Adrenal gland (tissue), 12 donors: ENCODE data around the gene SLC8B1. TPM values are rescaled to one million over a fixed set of nuclear protein-coding genes. Genes with fewer than 3 reads are reported as not detected.

ENCODE experiments used
- DNase-seq, 7 donors: peaks; one replicate each; pipeline ENCODE4 v3.0.0-alpha.2; 2019 to 2020
- H3K27ac ChIP-seq, 5 donors: fragments of 200-600 bp; sonication (generic) in 4 of 5; 1 replicate in 3 of 5; 2 replicates in 2 of 5; pipeline versions ENCODE4 v1.5.1 to v1.8.0; 2016 to 2020; ENCODE audit warnings: mild to moderate bottlenecking in 1 of 5
- H3K27me3 ChIP-seq: fragments of 200-600 bp; 2 replicates; pipeline ENCODE4 v1.8.0; 2021
- H3K36me3 ChIP-seq, 2 donors: fragments of 200-600 bp; replicated peaks in 1 of 2; 1 replicate in 1 of 2; 2 replicates in 1 of 2; pipeline versions ENCODE4 v1.5.1 to v1.8.0; 2018 to 2022
- H3K4me1 ChIP-seq, 2 donors: fragments of 200-600 bp; replicated peaks in 1 of 2; 1 replicate in 1 of 2; 2 replicates in 1 of 2; pipeline versions ENCODE4 v1.5.1 to v1.8.0; 2018 to 2021
- H3K4me3 ChIP-seq, 4 donors: fragments of 200-600 bp; sonication (generic) in 3 of 4; one replicate each; pipeline ENCODE4 v1.5.1; 2016 to 2018
- H3K9me3 ChIP-seq, 3 donors: fragments of 200-600 bp; sonication (generic) in 1 of 3; replicated peaks in 1 of 3; 1 replicate in 2 of 3; 2 replicates in 1 of 3; pipeline versions ENCODE4 v1.5.1 to v1.8.0; 2016 to 2021
- CTCF ChIP-seq, 6 experiments: fragments of 450-650 bp in 4 of 6; fragments of 200-600 bp in 2 of 6; sonication (generic) in 1 of 6; IDR thresholded peaks; 1 replicate in 5 of 6; 2 replicates in 1 of 6; pipeline versions ENCODE4 v1.5.1 to v1.8.0; 2016 to 2021; ENCODE audit warnings: antibody characterized with exemption in 6 of 6, mild to moderate bottlenecking in 2 of 6, moderate library complexity in 1 of 6
- POLR2A ChIP-seq, 2 donors: fragments of 450-650 bp; IDR thresholded peaks; one replicate each; pipeline ENCODE4 v1.6.1; 2017; ENCODE audit warnings: antibody characterized with exemption in 2 of 2, mild to moderate bottlenecking in 2 of 2, moderate library complexity in 1 of 2
- WGBS, 4 donors: extraction: QIAGEN DNeasy Blood & Tissue Kit in 2 of 4; methylation state at CpG; one replicate each; pipeline versions ENCODE4 v1.1.5 to v1.1.7; 2013 to 2017; 5-methylcytosine and 5-hydroxymethylcytosine counted together
- intact Hi-C, 2 donors: fragments of 100-400 bp; cut with DNase I; formaldehyde crosslinking; loops; one replicate each; pipeline versions ENCODE4 v1.14.1 to v1.15.0; 2022 to 2023
- polyA plus RNA-seq, 3 donors: library from polyadenylated mRNA; stranded (reverse); fragments of 200-250 nt in 2 of 3; fragments of 350-450 nt in 1 of 3; fragmentation: Illumina TruSeq in 1 of 3; extraction: RNeasy Lipid Tissue Mini Kit (QIAGEN cat#74804) in 1 of 3; gene quantifications; one replicate each; pipeline ENCODE4 v1.2.3, GENCODE V29; 2013 to 2014
- total RNA-seq, 9 donors: library from RNA; depleted of rRNA in 4 of 9; stranded (reverse); fragments of >200 nt in 4 of 9; fragments of 120-200 nt in 1 of 9; fragmentation: NEBNext Ultra II Directional in 1 of 9; extraction: Animal tissue kit (Norgen Biotek cat#: 25700) in 1 of 9; gene quantifications; one replicate each; pipeline versions ENCODE4 v1.1.0 to v1.2.4, GENCODE V29; 2013 to 2023
- donor health status: healthy with polysubstance abuse.
- donor health status: Bipolar disorder and iron deficiency.
- donor health status: DM: yes; HTN: yes; CAD: no.
- donor health status: DM: no; HTN: no; CAD: no.
- donor health status: DM: no; HTN: no; CAD: no.
- donor health status: DM: yes; HTN: yes; CAD: no.

SLC8B1 gene
- total and polyA plus RNA-seq, 12 donors: 67.6 to 288 (median 188) TPM

GRCh38 chr12:113368331-113368730, 33.4 kb upstream of the SLC8B1 start:
- peaks cover 0 to 41% of the 10 kb centered on the region in 2 donors for H3K36me3 ChIP-seq
- intact Hi-C loops: loop anchor here in 1 of 2 donors (5.0 kb wide), 1 partner anchor 51 kb away; no protein-coding TSS in a partner anchor

GRCh38 chr12:113366827-113367226, 31.9 kb upstream of the SLC8B1 start:
- TF ChIP-seq POLR2A (IDR thresholded peaks at IDR 0.05): no peak
- no peak for TF ChIP-seq CTCF (IDR thresholded peaks at IDR 0.05)

More at GRCh38 chr12:113368331-113368730, 33.4 kb upstream of the SLC8B1 start:
- DNase-seq: peak in 2 of 7 donors; percentile 12 to 29
- Histone ChIP-seq H3K9me3 (no peaks in the 10 kb centered on the region), H3K27ac (peak overlapping the region in 3 of 5 donors; percentile 54 to 58 (median 57)), H3K27me3 (no peaks in the 10 kb centered on the region), H3K4me3 (no peak overlapping the region), H3K4me1 (peaks cover 35 to 49% of the 10 kb centered on the region in 2 donors)
- 74 to 81% (median 77%) methylated on average over 3 to 4 of the region's 4 CpGs for WGBS, 4 donors
- TF ChIP-seq CTCF (IDR thresholded peaks at IDR 0.05): no peak

GRCh38 chr12:113365639-113366395, 30.9 kb upstream of the SLC8B1 start:
- whole genome bisulfite sequencing, 4 donors: 42 to 47% (median 44%) methylated on average over 7 of the region's 7 CpGs
- H3K36me3 ChIP-seq: peaks cover 0 to 16% of the 10 kb centered on the region in 2 donors
- H3K4me1 ChIP-seq: peaks cover 54 to 72% of the 10 kb centered on the region in 2 donors
- TF ChIP-seq POLR2A (IDR thresholded peaks at IDR 0.05): no peak
- no peak for TF ChIP-seq CTCF (IDR thresholded peaks at IDR 0.05)
- H3K27me3 ChIP-seq: no peaks in the 10 kb centered on the region
- intact Hi-C loops: loop anchor here in 1 of 2 donors (5.0 kb wide), 1 partner anchor 49 kb away; no protein-coding TSS in a partner anchor
- H3K9me3 ChIP-seq: no peaks in the 10 kb centered on the region
- H3K27ac ChIP-seq: peak overlapping the region in 3 of 5 donors; percentile 4 to 57 (median 51)
- peak in 2 of 7 donors; percentile 23 to 32 for DNase-seq
- no peak overlapping the region for H3K4me3 ChIP-seq

More at GRCh38 chr12:113366827-113367226, 31.9 kb upstream of the SLC8B1 start:
- intact Hi-C loops: loop anchor here in 1 of 2 donors (5.0 kb wide), 1 partner anchor 50 kb away; no protein-coding TSS in a partner anchor
- DNase-seq: peak in 3 of 7 donors; percentile 16 to 42 (median 39)
- H3K4me1 ChIP-seq: peaks cover 45 to 62% of the 10 kb centered on the region in 2 donors
- peaks cover 0 to 26% of the 10 kb centered on the region in 2 donors for H3K36me3 ChIP-seq
- H3K27ac ChIP-seq: peak overlapping the region in 4 of 5 donors; percentile 30 to 59 (median 54)
- H3K9me3 ChIP-seq: no peaks in the 10 kb centered on the region
- H3K4me3 ChIP-seq: no peak overlapping the region
- no peaks in the 10 kb centered on the region for H3K27me3 ChIP-seq
- WGBS, 4 donors: 59 to 78% (median 63%) methylated on average over 4 of the region's 4 CpGs

GRCh38 chr12:113364698-113365097, 29.8 kb upstream of the SLC8B1 start:
- H3K4me1 ChIP-seq: peaks cover 61 to 83% of the 10 kb centered on the region in 2 donors
- H3K9me3 ChIP-seq: no peaks in the 10 kb centered on the region
- intact Hi-C loops: loop anchor here in 1 of 2 donors (5.0 kb wide), 1 partner anchor 47 kb away; no protein-coding TSS in a partner anchor
- peaks cover 0 to 18% of the 10 kb centered on the region in 2 donors for H3K36me3 ChIP-seq
- 84 to 90% (median 88%) methylated on average over 5 of the region's 5 CpGs for WGBS, 4 donors
- no peaks in the 10 kb centered on the region for H3K27me3 ChIP-seq
- no peak for TF ChIP-seq POLR2A (IDR thresholded peaks at IDR 0.05)
- no peak for TF ChIP-seq CTCF (IDR thresholded peaks at IDR 0.05)
- peak overlapping the region in 1 of 5 donors; percentile 7 for H3K27ac ChIP-seq
- no peak for DNase-seq
- no peak overlapping the region for H3K4me3 ChIP-seq
